HepG2 (cell line): ENCODE results near the gene MBNL3. TPM values are rescaled to one million over a fixed set of nuclear protein-coding genes. Genes with fewer than 3 reads are reported as not detected.

Experiments
- AHR ChIP-seq: IDR thresholded peaks from 2 replicates; pipeline ENCODE4 v1.6.1; 2018; ENCODE audit warnings: missing genetic modification reagents, missing compliant biosample characterization
- CHCHD3 ChIP-seq: sonication (generic); formaldehyde crosslinking; IDR thresholded peaks from 2 replicates; pipeline ENCODE4 v1.8.0; 2022; ENCODE audit warnings: mild to moderate bottlenecking, missing genetic modification reagents, moderate library complexity
- FOXK1 ChIP-seq: sonication (generic); formaldehyde crosslinking; IDR thresholded peaks from 2 replicates; pipeline ENCODE4 v1.4.0; 2020; ENCODE audit warnings: low read depth, missing genetic modification reagents, borderline replicate concordance
- GATAD2A ChIP-seq: IDR thresholded peaks from 2 replicates; pipeline ENCODE4 v1.6.1; 2016
- HDAC1 ChIP-seq: sonication (generic); formaldehyde crosslinking; IDR thresholded peaks from 2 replicates; pipeline ENCODE4 v1.5.1; 2020; ENCODE audit warnings: mild to moderate bottlenecking, missing genetic modification reagents
- KDM2A ChIP-seq: sonication (generic); formaldehyde crosslinking; IDR thresholded peaks from 2 replicates; pipeline ENCODE4 v1.4.0; 2020; ENCODE audit warnings: low read depth, missing genetic modification reagents, borderline replicate concordance
- MED8 ChIP-seq: sonication (generic); formaldehyde crosslinking; IDR thresholded peaks from 2 replicates; pipeline ENCODE4 v1.8.1; 2023; ENCODE audit warnings: mild to moderate bottlenecking, missing genetic modification reagents; ENCODE audit not compliant: insufficient replicate concordance
- NFE2 ChIP-seq: sonication (generic); formaldehyde crosslinking; IDR thresholded peaks from 2 replicates; pipeline ENCODE4 v1.4.0; 2020; ENCODE audit warnings: missing genetic modification reagents
- RORA ChIP-seq: sonication (generic); formaldehyde crosslinking; IDR thresholded peaks from 2 replicates; pipeline ENCODE4 v1.5.0; 2020; ENCODE audit warnings: mild to moderate bottlenecking, missing genetic modification reagents, moderate library complexity
- SETDB1 ChIP-seq: sonication (generic); formaldehyde crosslinking; IDR thresholded peaks from 2 replicates; pipeline ENCODE4 v1.5.1; 2020; ENCODE audit warnings: missing genetic modification reagents, mild to moderate bottlenecking, borderline replicate concordance
- ZBTB7B ChIP-seq: sonication (generic); formaldehyde crosslinking; IDR thresholded peaks from 2 replicates; pipeline ENCODE4 v1.4.0; 2020; ENCODE audit warnings: missing genetic modification reagents
- ZNF33A ChIP-seq: sonication (generic); formaldehyde crosslinking; IDR thresholded peaks from 2 replicates; pipeline ENCODE4 v1.5.1; 2020; ENCODE audit warnings: missing genetic modification reagents, mild to moderate bottlenecking, moderate library complexity, borderline replicate concordance
- ZNF549 ChIP-seq: sonication (generic); formaldehyde crosslinking; IDR thresholded peaks from 2 replicates; pipeline ENCODE4 v1.5.0; 2020; ENCODE audit warnings: missing genetic modification reagents
- ZNF891 ChIP-seq: sonication (generic); formaldehyde crosslinking; IDR thresholded peaks from 2 replicates; pipeline ENCODE4 v1.5.0; 2020; ENCODE audit warnings: mild to moderate bottlenecking, missing genetic modification reagents
- ZSCAN20 ChIP-seq: sonication (generic); formaldehyde crosslinking; IDR thresholded peaks from 2 replicates; pipeline ENCODE4 v1.4.0; 2020; ENCODE audit warnings: missing genetic modification reagents, mild to moderate bottlenecking, borderline replicate concordance
- ZSCAN31 ChIP-seq: sonication (generic); formaldehyde crosslinking; IDR thresholded peaks from 2 replicates; pipeline ENCODE4 v1.5.0; 2020; ENCODE audit warnings: low read depth, mild to moderate bottlenecking, missing genetic modification reagents
- polyA plus RNA-seq, 8 experiments: library from polyadenylated mRNA; depleted of rRNA in 3 of 8; stranded (reverse) in 7 of 8; unstranded in 1 of 8; fragments of >200 nt; fragmentation: Illumina TruSeq in 4 of 8; extraction: Trizol in 4 of 8; gene quantifications; 2 replicates each; pipeline versions ENCODE4 v1.2.1 to v1.2.3, GENCODE V29; 2011 to 2016; ENCODE audit warnings: low read depth in 4 of 8, missing spikeins in 1 of 8, mixed read lengths in 1 of 8; ENCODE audit not compliant: insufficient read depth in 1 of 8
- total RNA-seq, 5 experiments: library from RNA; depleted of rRNA; stranded (reverse); fragments of >200 nt; fragmentation: Illumina TruSeq; extraction: Trizol; gene quantifications; 2 replicates each; pipeline ENCODE4 v1.2.3, GENCODE V29; 2016; ENCODE audit warnings: low read depth in 1 of 5
- TF ChIP-seq, protein P1 (sequence below): sonication (generic); formaldehyde crosslinking; IDR thresholded peaks from 2 replicates; pipeline ENCODE4 v1.4.0; 2020; ENCODE audit warnings: missing genetic modification reagents, mild to moderate bottlenecking, borderline replicate concordance
- TF ChIP-seq, protein P2 (sequence below): IDR thresholded peaks from 2 replicates; pipeline ENCODE4 v1.6.1; 2016; ENCODE audit warnings: mild to moderate bottlenecking
- TF ChIP-seq, protein P3 (sequence below): sonication (generic); formaldehyde crosslinking; IDR thresholded peaks from 2 replicates; pipeline ENCODE4 v1.4.0; 2020; ENCODE audit warnings: missing genetic modification reagents, borderline replicate concordance
- TF ChIP-seq, protein P4 (sequence below): sonication (generic); formaldehyde crosslinking; IDR thresholded peaks from 2 replicates; pipeline ENCODE4 v1.5.0; 2020; ENCODE audit warnings: missing genetic modification reagents

The MBNL3 gene
- total and polyA plus RNA-seq, 2 of the 13 experiments (the other 11 are each of a cell fraction or from before 2014, with no cell fraction given): 155 to 257 TPM

DNA sequence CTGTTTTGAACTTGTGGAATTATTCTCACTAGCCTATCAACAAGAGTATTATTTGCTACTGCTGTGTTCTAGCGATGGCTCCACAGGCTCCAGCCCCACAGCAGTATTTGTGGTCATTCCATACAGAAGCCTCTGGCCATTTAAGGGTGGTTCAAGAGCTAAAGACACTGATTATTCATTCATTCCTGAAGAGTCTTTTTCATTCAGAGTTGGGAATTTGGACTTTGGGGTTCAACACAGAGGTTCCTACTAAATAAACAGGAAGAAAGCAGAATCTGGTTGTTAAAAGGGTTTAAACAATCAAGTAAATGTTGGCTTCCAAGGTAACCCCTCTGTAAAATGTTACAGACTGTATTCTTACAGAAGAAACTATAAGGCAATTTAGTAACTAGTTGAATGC lies 4.3 kb upstream of the MBNL3 start (continued):
- no peak for TF ChIP-seq ZNF891 (CRISPR knock-in tag)
- no peak for TF ChIP-seq ZSCAN31
- TF ChIP-seq, protein P1, sequence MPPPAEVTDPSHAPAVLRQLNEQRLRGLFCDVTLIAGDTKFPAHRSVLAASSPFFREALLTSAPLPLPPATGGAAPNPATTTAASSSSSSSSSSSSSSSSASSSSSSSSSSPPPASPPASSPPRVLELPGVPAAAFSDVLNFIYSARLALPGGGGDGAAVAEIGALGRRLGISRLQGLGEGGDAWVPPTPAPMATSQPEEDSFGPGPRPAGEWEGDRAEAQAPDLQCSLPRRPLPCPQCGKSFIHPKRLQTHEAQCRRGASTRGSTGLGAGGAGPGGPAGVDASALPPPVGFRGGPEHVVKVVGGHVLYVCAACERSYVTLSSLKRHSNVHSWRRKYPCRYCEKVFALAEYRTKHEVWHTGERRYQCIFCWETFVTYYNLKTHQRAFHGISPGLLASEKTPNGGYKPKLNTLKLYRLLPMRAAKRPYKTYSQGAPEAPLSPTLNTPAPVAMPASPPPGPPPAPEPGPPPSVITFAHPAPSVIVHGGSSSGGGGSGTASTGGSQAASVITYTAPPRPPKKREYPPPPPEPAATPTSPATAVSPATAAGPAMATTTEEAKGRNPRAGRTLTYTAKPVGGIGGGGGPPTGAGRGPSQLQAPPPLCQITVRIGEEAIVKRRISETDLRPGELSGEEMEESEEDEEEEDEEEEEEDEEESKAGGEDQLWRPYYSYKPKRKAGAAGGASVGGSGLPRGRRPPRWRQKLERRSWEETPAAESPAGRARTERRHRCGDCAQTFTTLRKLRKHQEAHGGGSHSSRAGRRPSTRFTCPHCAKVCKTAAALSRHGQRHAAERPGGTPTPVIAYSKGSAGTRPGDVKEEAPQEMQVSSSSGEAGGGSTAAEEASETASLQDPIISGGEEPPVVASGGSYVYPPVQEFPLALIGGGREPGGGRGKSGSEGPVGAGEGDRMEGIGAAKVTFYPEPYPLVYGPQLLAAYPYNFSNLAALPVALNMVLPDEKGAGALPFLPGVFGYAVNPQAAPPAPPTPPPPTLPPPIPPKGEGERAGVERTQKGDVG (CRISPR knock-in tag): no peak
- TF ChIP-seq, protein P2, sequence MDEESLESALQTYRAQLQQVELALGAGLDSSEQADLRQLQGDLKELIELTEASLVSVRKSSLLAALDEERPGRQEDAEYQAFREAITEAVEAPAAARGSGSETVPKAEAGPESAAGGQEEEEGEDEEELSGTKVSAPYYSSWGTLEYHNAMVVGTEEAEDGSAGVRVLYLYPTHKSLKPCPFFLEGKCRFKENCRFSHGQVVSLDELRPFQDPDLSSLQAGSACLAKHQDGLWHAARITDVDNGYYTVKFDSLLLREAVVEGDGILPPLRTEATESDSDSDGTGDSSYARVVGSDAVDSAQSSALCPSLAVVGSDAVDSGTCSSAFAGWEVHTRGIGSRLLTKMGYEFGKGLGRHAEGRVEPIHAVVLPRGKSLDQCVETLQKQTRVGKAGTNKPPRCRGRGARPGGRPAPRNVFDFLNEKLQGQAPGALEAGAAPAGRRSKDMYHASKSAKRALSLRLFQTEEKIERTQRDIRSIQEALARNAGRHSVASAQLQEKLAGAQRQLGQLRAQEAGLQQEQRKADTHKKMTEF (CRISPR knock-in tag): peak; percentile 54
- peak; percentile 89 for TF ChIP-seq GATAD2A (CRISPR knock-in tag)
- TF ChIP-seq KDM2A (CRISPR knock-in tag): no peak
- TF ChIP-seq FOXK1: peak; percentile 53; the same call in 1 of the 2 replicates
- TF ChIP-seq RORA (CRISPR knock-in tag): no peak
- no peak for TF ChIP-seq ZBTB7B (CRISPR knock-in tag)
- TF ChIP-seq NFE2 (CRISPR knock-in tag): no peak
- TF ChIP-seq ZNF549 (CRISPR knock-in tag): no peak
- no peak for TF ChIP-seq SETDB1 (CRISPR knock-in tag)
- TF ChIP-seq HDAC1: no peak
- no peak for TF ChIP-seq ZSCAN20 (CRISPR knock-in tag)
- no peak for TF ChIP-seq CHCHD3 (CRISPR knock-in tag)
- TF ChIP-seq, protein P3, sequence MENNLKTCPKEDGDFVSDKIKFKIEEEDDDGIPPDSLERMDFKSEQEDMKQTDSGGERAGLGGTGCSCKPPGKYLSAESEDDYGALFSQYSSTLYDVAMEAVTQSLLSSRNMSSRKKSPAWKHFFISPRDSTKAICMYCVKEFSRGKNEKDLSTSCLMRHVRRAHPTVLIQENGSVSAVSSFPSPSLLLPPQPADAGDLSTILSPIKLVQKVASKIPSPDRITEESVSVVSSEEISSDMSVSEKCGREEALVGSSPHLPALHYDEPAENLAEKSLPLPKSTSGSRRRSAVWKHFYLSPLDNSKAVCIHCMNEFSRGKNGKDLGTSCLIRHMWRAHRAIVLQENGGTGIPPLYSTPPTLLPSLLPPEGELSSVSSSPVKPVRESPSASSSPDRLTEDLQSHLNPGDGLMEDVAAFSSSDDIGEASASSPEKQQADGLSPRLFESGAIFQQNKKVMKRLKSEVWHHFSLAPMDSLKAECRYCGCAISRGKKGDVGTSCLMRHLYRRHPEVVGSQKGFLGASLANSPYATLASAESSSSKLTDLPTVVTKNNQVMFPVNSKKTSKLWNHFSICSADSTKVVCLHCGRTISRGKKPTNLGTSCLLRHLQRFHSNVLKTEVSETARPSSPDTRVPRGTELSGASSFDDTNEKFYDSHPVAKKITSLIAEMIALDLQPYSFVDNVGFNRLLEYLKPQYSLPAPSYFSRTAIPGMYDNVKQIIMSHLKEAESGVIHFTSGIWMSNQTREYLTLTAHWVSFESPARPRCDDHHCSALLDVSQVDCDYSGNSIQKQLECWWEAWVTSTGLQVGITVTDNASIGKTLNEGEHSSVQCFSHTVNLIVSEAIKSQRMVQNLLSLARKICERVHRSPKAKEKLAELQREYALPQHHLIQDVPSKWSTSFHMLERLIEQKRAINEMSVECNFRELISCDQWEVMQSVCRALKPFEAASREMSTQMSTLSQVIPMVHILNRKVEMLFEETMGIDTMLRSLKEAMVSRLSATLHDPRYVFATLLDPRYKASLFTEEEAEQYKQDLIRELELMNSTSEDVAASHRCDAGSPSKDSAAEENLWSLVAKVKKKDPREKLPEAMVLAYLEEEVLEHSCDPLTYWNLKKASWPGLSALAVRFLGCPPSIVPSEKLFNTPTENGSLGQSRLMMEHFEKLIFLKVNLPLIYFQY (CRISPR knock-in tag): no peak
- TF ChIP-seq AHR (CRISPR knock-in tag): no peak
- TF ChIP-seq MED8 (CRISPR knock-in tag): no peak
- no peak for TF ChIP-seq ZNF33A (CRISPR knock-in tag)
- TF ChIP-seq, protein P4, sequence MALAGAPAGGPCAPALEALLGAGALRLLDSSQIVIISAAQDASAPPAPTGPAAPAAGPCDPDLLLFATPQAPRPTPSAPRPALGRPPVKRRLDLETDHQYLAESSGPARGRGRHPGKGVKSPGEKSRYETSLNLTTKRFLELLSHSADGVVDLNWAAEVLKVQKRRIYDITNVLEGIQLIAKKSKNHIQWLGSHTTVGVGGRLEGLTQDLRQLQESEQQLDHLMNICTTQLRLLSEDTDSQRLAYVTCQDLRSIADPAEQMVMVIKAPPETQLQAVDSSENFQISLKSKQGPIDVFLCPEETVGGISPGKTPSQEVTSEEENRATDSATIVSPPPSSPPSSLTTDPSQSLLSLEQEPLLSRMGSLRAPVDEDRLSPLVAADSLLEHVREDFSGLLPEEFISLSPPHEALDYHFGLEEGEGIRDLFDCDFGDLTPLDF: no peak
